ENCODE results near the gene ZNF324.

Gene ZNF324

DNA sequence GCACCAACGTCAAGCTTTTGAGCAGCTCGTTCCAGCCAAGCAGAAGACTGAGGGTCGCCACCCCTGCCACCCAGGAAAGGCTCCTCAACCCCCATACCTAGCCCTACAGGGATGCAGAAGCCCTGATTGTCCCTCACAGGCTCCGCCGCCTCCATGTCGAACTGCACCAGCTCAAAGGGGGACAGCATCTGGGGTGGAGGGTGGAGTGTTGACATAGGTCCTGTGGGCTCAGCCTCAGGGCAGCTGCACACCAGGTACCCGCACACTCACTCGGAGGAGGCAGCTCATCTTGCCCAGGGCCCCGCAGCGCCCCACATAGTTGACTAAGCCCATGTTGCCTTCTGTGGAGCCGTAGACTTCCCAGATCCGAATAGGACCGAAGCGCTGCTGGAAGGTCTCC lies 33.4 kb downstream of the ZNF324 start:
- no peak for TF ChIP-seq CEBPB (IDR thresholded peaks at IDR 0.05)
- TF ChIP-seq EGR1 (IDR thresholded peaks at IDR 0.05) = no peak
- TF ChIP-seq, protein P1, sequence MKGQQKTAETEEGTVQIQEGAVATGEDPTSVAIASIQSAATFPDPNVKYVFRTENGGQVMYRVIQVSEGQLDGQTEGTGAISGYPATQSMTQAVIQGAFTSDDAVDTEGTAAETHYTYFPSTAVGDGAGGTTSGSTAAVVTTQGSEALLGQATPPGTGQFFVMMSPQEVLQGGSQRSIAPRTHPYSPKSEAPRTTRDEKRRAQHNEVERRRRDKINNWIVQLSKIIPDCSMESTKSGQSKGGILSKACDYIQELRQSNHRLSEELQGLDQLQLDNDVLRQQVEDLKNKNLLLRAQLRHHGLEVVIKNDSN (IDR thresholded peaks at IDR 0.05) = no peak
- TF ChIP-seq YY1 (IDR thresholded peaks at IDR 0.05; ENCODE audit: low read depth) = no peak
- TF ChIP-seq TAF1 (IDR thresholded peaks at IDR 0.05; ENCODE audit: low read depth) = no peak
- no peak for TF ChIP-seq REST (IDR thresholded peaks at IDR 0.05; ENCODE audit: low read depth)
- TF ChIP-seq NFIC (IDR thresholded peaks at IDR 0.05) = no peak
- no peak for TF ChIP-seq RAD21 (IDR thresholded peaks at IDR 0.05; ENCODE audit: low read depth)
- TF ChIP-seq, protein P2, sequence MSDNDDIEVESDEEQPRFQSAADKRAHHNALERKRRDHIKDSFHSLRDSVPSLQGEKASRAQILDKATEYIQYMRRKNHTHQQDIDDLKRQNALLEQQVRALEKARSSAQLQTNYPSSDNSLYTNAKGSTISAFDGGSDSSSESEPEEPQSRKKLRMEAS (IDR thresholded peaks at IDR 0.05) = no peak
- TF ChIP-seq CREB1 (IDR thresholded peaks at IDR 0.05; ENCODE audit: low read depth) = no peak
- TF ChIP-seq FOXM1 (IDR thresholded peaks at IDR 0.05; ENCODE audit: borderline replicate concordance, low read depth) = no peak
- no peak for TF ChIP-seq TCF12 (IDR thresholded peaks at IDR 0.05; ENCODE audit: low read depth)
- no peak for TF ChIP-seq TEAD4 (IDR thresholded peaks at IDR 0.05)

DNA sequence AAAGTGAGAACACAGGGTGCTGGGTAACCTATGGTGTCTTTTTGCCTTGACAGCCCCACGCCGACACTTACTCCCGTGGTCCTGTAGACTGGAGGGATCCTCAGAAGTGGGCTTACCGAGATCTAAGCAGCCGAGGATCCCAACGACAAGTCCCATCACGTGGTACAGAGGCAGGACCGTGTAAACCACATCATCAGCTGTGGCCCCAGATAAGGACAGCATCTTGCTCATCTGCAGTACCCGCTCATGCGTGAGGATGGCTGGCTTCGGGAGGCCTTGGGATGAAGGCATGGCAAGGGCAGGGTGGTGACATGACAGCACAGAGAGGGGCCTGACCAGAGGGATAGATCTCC lies 42.8 kb downstream of the ZNF324 start:
- TF ChIP-seq EGR1 (IDR thresholded peaks at IDR 0.05) (no peak), REST (IDR thresholded peaks at IDR 0.05; ENCODE audit: low read depth) (no peak), NFIC (IDR thresholded peaks at IDR 0.05) (no peak), TEAD4 (IDR thresholded peaks at IDR 0.05) (no peak), TAF1 (IDR thresholded peaks at IDR 0.05; ENCODE audit: low read depth) (no peak), ZBTB7A (IDR thresholded peaks at IDR 0.05; ENCODE audit: low read depth) (no peak), RAD21 (IDR thresholded peaks at IDR 0.05; ENCODE audit: low read depth) (no peak)
- TF ChIP-seq, protein P1 (IDR thresholded peaks at IDR 0.05) = no peak
- TF ChIP-seq, protein P2 (IDR thresholded peaks at IDR 0.05) = no peak

DNA sequence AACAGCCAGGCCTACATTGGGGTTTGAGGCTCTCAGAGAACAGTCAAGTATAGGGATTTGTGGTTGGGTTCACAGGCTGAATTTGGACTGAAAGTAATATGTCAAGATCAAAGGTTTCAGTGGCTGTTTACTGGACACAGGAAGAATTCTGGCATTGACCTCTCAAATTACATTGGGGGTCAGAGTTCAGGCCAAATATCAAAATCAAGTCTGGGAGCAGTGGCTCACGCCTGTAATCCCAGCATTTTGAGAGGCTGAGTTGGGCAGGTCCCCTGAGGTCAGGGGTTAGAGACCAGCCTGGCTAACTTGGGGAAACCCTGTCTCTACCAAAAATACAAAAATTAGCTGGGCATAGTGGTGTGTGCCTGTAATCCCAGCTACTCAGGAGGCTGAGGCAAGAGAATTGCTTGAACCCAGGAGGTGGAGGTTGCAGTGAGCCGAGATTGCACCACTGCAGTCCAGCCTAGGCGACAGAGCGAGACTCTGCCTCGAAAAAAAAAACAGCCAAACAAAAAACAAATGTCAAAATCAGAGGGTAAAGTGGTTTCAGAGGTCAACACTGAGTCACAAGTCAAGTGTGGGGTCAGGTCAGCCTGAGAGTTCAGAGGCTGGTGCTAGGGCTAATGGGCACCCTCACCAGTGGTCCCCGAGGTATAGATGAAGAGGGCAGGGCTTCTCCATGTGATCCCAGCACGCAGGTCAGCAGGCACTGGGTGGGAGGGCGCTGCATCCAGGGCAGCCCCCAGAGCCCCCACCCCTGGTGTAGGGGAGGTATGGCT lies 43.4 kb downstream of the ZNF324 start:
- TF ChIP-seq NFIC (IDR thresholded peaks at IDR 0.05) (no peak), YY1 (IDR thresholded peaks at IDR 0.05; ENCODE audit: low read depth) (no peak), TAF1 (IDR thresholded peaks at IDR 0.05; ENCODE audit: low read depth) (no peak), EGR1 (IDR thresholded peaks at IDR 0.05) (no peak), TCF12 (IDR thresholded peaks at IDR 0.05; ENCODE audit: low read depth) (no peak), RAD21 (IDR thresholded peaks at IDR 0.05; ENCODE audit: low read depth) (no peak), ZBTB7A (IDR thresholded peaks at IDR 0.05; ENCODE audit: low read depth) (no peak), EP300 (IDR thresholded peaks at IDR 0.05; ENCODE audit: borderline replicate concordance) (no peak), TEAD4 (IDR thresholded peaks at IDR 0.05) (no peak), FOXM1 (IDR thresholded peaks at IDR 0.05; ENCODE audit: borderline replicate concordance, low read depth) (no peak), CREB1 (IDR thresholded peaks at IDR 0.05; ENCODE audit: low read depth) (no peak), CEBPB (IDR thresholded peaks at IDR 0.05) (no peak), REST (IDR thresholded peaks at IDR 0.05; ENCODE audit: low read depth) (no peak)
- TF ChIP-seq, protein P1 (IDR thresholded peaks at IDR 0.05) = no peak
- TF ChIP-seq, protein P2 (IDR thresholded peaks at IDR 0.05) = no peak

All from Ishikawa (cell line).